ENCODE measurements around the gene IL6. TPM values are rescaled to one million over a fixed set of nuclear protein-coding genes. Genes with fewer than 3 reads are reported as not detected.
"Not testable (repeated sequence)": the region's sequence is repeated elsewhere in the genome, so short reads cannot be mapped to it uniquely, and the experiment has no call there.

The IL6 gene
- total RNA-seq, 2 donors from 2014 or later = 0.99 to 2.9 TPM

DNA sequence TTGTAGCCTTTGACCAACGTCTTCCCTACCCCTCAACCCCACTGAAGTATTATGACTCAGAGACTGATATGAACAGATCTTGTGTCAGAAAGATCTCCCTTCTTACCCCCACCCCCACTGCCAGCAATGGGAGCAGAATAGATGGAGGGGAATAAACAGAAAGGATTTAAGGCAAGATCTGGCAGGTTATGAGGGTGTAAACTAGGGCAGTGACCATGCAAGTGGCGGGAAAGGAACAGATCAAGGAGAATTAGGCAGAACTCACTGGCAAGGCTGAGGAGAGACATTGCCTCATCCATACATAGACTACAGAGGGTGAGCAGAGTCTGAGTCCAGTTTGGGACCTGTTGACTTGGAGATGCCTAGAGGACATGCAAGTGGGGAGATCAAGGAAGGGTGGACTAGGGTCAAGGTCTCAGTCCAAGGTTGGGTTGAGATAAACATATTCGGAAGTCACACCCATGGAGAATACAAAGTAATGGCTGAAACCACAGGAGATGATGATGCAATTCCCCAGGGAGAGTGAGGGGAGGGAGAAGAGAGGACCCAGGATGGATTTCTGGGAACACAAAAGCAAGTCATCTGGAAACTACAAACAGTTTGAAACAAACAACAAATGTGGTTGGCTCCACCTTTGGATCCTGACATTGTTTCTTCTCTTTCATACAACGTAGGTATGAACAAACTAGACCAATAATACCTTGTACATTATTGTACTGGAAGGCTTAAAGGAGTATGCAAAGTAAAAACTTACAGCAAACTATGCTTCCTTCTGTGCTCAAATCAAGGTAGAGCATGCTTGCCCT, 44.9 kb upstream of the IL6 start:
- TF ChIP-seq POLR2A (IDR thresholded peaks at IDR 0.05) = no peak
- TF ChIP-seq, protein P1, sequence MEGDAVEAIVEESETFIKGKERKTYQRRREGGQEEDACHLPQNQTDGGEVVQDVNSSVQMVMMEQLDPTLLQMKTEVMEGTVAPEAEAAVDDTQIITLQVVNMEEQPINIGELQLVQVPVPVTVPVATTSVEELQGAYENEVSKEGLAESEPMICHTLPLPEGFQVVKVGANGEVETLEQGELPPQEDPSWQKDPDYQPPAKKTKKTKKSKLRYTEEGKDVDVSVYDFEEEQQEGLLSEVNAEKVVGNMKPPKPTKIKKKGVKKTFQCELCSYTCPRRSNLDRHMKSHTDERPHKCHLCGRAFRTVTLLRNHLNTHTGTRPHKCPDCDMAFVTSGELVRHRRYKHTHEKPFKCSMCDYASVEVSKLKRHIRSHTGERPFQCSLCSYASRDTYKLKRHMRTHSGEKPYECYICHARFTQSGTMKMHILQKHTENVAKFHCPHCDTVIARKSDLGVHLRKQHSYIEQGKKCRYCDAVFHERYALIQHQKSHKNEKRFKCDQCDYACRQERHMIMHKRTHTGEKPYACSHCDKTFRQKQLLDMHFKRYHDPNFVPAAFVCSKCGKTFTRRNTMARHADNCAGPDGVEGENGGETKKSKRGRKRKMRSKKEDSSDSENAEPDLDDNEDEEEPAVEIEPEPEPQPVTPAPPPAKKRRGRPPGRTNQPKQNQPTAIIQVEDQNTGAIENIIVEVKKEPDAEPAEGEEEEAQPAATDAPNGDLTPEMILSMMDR (IDR thresholded peaks at IDR 0.05) = no peak
- Histone ChIP-seq H3K4me1 (no peaks in the 10 kb centered on the region), H3K36me3 (replicated peaks in 1 of 2; ENCODE audit: insufficient read depth in 1 of 2, low read depth in 2 of 2) (no peaks in the 10 kb centered on the region), H3K9me3 (no peaks in the 10 kb centered on the region), H3K4me3 (no peak overlapping the region), H3K27me3 (no peaks in the 10 kb centered on the region), H3K27ac (no peak overlapping the region)
- DNase-seq (no peak), ATAC-seq (no peak)
- intact Hi-C loops (cut with DNase I) = no loop called here
- 74 to 75% methylated on average over 4 of the region's 4 CpGs for WGBS, 2 donors

DNA sequence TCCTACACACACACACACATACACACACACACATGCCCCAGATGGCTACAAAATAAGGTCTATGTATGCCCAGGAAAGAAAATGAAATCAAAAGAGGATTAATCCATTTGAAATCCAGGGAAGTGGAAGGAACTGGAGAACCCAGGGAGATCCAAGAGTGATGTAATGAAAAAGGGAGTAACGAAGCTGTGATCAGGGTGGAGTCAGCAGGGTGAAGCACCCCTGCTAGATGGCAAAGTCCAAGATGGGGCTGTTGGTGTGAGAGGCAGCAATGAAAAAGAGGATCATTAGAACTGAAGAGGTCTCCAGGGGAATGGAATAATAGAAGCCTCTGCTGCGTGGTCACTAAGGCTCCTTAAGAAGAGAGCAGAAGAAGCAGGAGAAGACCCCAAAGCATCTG, 43.6 kb upstream of the IL6 start:
- TF ChIP-seq, protein P1 (IDR thresholded peaks at IDR 0.05) = no peak
- TF ChIP-seq POLR2A (IDR thresholded peaks at IDR 0.05) = no peak
- WGBS, 2 donors = 68 to 80% methylated on average over 2 of the region's 2 CpGs
- intact Hi-C loops (cut with DNase I) = no loop called here
- no peaks in the 10 kb centered on the region for H3K27me3 ChIP-seq
- no peaks in the 10 kb centered on the region for H3K4me1 ChIP-seq
- H3K9me3 ChIP-seq = no peaks in the 10 kb centered on the region
- no peak overlapping the region for H3K4me3 ChIP-seq
- H3K27ac ChIP-seq = no peak overlapping the region
- H3K36me3 ChIP-seq (replicated peaks in 1 of 2; ENCODE audit: insufficient read depth in 1 of 2, low read depth in 2 of 2) = no peaks in the 10 kb centered on the region
- ATAC-seq (no peak), DNase-seq (no peak)

DNA sequence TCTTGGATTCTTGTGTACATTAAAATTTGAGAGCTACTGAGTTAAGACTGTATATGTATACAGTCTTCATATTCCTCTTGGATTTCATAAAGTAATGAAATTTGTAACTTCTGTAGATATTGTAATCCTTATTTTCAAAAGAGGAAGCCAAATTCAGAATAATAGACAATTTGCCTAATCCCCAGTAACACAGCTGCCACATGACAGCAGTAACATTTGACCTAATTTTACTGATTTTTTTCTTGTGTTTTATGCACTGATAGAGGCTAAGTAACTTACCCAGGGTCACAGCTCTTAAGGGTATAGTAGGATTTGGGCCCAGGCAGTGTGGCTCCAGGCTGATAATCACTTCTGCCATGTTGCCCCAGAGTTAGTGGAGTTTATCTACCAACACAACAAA, 40.4 kb upstream of the IL6 start:
- no peaks in the 10 kb centered on the region for H3K27me3 ChIP-seq
- H3K4me1 ChIP-seq = no peaks in the 10 kb centered on the region
- no peak overlapping the region for H3K4me3 ChIP-seq
- no peak overlapping the region for H3K27ac ChIP-seq
- intact Hi-C loops (cut with DNase I) = no loop called here
- no peaks in the 10 kb centered on the region for H3K36me3 ChIP-seq (replicated peaks in 1 of 2; ENCODE audit: insufficient read depth in 1 of 2, low read depth in 2 of 2)
- DNase-seq = no peak
- no peaks in the 10 kb centered on the region for H3K9me3 ChIP-seq
- no peak for ATAC-seq
- TF ChIP-seq POLR2A (IDR thresholded peaks at IDR 0.05) = no peak
- TF ChIP-seq, protein P1 (IDR thresholded peaks at IDR 0.05) = no peak

DNA sequence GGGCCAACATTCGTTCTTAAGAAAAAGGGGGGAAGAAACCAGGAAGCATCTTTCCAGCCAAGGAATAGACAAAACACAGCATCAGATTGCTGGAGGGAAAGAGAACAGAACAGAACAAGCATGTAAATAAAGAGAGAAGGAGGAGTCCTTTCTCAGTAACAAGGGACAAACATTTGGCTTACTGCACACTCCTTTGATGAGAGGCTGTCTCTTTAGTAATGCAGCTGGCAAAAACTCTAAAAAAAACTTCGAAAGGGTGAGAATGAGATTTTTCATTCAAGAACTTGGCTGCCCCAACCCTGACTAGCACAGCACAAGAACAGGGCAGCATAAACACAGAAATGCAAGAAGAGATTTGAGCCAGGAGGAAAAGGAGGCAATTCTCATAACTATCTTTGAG, 38.9 kb upstream of the IL6 start:
- TF ChIP-seq, protein P1 (IDR thresholded peaks at IDR 0.05) = no peak
- no peak for TF ChIP-seq POLR2A (IDR thresholded peaks at IDR 0.05)
- no peak overlapping the region for H3K4me3 ChIP-seq
- no peaks in the 10 kb centered on the region for H3K4me1 ChIP-seq
- intact Hi-C loops (cut with DNase I) = no loop called here
- no peaks in the 10 kb centered on the region for H3K27me3 ChIP-seq
- H3K27ac ChIP-seq = no peak overlapping the region
- ATAC-seq = no peak
- no peaks in the 10 kb centered on the region for H3K9me3 ChIP-seq
- H3K36me3 ChIP-seq (replicated peaks in 1 of 2; ENCODE audit: insufficient read depth in 1 of 2, low read depth in 2 of 2) = no peaks in the 10 kb centered on the region
- 47 to 49% methylated on average over 2 of the region's 2 CpGs for WGBS, 2 donors
- no peak for DNase-seq

DNA sequence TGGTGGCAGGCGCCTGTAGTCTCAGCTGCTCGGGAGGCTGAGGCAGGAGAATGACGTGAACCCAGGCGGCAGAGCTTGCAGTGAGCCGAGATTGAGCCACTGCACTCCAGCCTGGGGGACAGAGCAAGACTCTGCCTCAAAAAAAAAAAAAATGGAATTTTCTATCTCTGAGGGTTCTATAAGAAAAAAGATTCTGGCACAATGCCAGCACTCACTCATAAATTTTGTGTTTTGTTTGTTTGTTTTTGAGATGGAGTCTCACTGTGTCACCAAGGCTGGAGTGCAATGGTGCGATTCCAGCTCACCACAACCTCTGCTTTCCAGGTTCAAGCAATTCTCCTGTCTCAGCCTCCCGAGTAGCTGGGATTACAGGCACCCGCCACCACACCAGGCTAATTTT, 38.1 kb upstream of the IL6 start:
- H3K27me3 ChIP-seq; intact Hi-C loops (cut with DNase I); H3K27ac ChIP-seq; H3K9me3 ChIP-seq; ATAC-seq; H3K4me1 ChIP-seq; H3K36me3 ChIP-seq (replicated peaks in 1 of 2; ENCODE audit: insufficient read depth in 1 of 2, low read depth in 2 of 2); H3K4me3 ChIP-seq; DNase-seq: not testable (repeated sequence)
- 95 to 97% methylated on average over 8 of the region's 8 CpGs for WGBS, 2 donors

Measured in body of pancreas (tissue), 4 donors.